ENCODE results near the gene MAP2K2.
"Not testable (repeated sequence)": the region's sequence is repeated elsewhere in the genome, so short reads cannot be mapped to it uniquely, and the experiment has no call there.

MAP2K2 gene

DNA sequence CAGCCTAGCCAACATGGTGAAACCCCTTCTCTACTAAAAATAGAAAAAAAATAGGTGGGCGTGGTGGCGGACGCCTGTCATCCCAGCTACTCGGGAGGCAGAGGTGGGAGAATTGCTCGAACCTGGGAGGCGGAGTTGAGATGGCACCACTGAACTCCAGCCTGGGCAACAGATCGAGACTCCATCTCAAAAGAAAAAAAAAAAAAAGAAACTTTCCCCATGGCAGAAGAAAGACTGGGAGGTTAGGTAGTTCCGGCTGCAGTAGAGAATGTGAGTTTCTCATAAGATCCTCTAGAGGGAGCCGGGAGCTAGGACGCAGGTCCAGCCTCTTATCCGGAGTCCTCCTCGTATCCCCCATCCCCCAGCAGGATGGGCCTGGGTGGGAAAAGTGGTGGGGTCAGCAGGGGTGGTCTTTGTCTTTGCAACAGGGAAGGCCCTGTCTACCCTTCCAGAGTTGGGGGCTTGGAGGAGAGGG is 16.4 kb upstream of the MAP2K2 start:
- peaks cover 4% of the 10 kb centered on the region for H3K27me3 Mint-ChIP-seq
- no peak overlapping the region for H3K27ac Mint-ChIP-seq
- H3K4me1 Mint-ChIP-seq (ENCODE audit: low read depth), result peaks cover 10% of the 10 kb centered on the region
- H3K36me3 Mint-ChIP-seq (ENCODE audit: low read depth), result no peaks in the 10 kb centered on the region
- no peaks in the 10 kb centered on the region for H3K9me3 Mint-ChIP-seq
- H3K4me3 Mint-ChIP-seq, result peak overlapping the region; percentile 31
- peak; percentile 54 for DNase-seq

DNA sequence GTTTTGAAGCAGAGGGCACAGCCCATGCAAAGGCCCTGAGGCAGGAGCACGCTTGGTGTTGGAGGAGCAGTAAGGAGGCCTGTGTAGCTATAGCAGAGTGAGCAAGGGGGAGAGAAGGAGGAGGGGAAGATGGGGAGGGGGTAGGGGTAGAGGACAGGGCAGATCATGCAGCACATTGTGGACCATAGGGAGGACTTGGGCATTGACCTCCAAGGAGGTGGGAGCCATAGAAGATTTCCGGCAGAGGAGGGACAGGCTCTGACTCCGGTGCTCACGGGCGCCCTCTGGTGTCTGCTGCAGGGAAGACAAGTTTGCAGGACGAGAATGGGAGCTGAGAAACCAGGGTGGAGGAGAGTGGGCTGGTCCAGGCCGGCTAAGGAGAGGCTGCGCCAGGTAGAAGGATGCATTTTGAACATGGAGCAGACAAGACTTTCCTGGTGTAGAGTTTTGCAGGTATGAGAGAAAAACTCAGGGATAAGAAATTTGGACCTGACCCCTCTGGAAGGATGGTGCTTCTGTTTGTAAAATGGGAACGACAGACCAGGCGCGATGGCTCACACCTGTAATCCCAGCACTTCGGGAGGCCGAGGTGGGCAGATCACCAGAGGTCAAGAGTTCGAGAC is 15.8 kb upstream of the MAP2K2 start:
- peak; percentile 94 for DNase-seq
- Mint-ChIP-seq H3K9me3 (no peaks in the 10 kb centered on the region), H3K36me3 (ENCODE audit: low read depth) (no peaks in the 10 kb centered on the region), H3K27ac (no peak overlapping the region), H3K27me3 (peaks cover 3% of the 10 kb centered on the region), H3K4me3 (no peak overlapping the region), H3K4me1 (ENCODE audit: low read depth) (peaks cover 10% of the 10 kb centered on the region)

DNA sequence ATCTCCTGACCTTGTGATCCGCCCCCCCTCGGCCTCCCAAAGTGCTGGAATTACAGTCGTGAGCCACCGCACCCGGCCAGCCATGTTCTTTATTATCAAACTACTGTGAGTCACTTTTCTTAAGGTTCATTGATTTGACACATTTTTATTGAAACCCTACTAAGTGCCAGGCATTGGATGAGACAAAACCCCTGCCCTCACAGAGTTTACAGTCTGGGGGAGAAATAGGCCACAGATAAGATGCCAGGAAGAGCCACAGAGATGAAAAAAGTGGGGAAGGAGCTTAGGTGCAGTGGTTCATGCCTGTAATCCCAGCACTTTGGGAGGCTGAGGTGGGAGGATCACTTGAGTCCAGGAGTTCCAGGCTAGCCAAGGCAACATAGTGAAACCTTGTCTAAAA is 14.5 kb upstream of the MAP2K2 start:
- no peaks in the 10 kb centered on the region for H3K27me3 Mint-ChIP-seq
- H3K4me3 Mint-ChIP-seq, result no peak overlapping the region
- no peak overlapping the region for H3K27ac Mint-ChIP-seq
- no peaks in the 10 kb centered on the region for H3K36me3 Mint-ChIP-seq (ENCODE audit: low read depth)
- no peak for DNase-seq
- no peaks in the 10 kb centered on the region for H3K9me3 Mint-ChIP-seq
- H3K4me1 Mint-ChIP-seq (ENCODE audit: low read depth), result peaks cover 10% of the 10 kb centered on the region

DNA sequence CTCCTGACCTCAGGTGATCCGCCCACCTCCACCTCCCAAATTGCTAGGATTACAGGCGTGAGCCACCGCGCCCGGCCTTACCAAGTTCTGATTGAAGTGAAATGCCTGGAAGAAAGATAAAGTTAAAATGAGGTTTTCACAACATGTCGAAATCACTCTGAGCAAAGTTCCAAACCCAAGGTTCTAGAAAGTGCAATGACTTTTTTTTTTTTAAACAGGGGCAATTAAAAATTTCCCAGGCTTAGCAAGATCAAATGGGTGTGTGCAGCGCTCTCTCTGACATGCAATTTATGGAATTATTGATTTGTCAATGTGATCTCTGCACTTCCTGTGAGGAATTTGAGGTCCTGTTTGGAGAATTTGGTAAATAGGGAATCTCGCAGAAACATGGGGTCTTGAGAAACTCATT is 12.8 kb upstream of the MAP2K2 start:
- H3K36me3 Mint-ChIP-seq (ENCODE audit: low read depth), result no peaks in the 10 kb centered on the region
- H3K9me3 Mint-ChIP-seq, result no peaks in the 10 kb centered on the region
- H3K27me3 Mint-ChIP-seq, result no peaks in the 10 kb centered on the region
- no peak for DNase-seq
- H3K27ac Mint-ChIP-seq, result no peak overlapping the region
- H3K4me3 Mint-ChIP-seq, result no peak overlapping the region
- H3K4me1 Mint-ChIP-seq (ENCODE audit: low read depth), result peaks cover 10% of the 10 kb centered on the region

DNA sequence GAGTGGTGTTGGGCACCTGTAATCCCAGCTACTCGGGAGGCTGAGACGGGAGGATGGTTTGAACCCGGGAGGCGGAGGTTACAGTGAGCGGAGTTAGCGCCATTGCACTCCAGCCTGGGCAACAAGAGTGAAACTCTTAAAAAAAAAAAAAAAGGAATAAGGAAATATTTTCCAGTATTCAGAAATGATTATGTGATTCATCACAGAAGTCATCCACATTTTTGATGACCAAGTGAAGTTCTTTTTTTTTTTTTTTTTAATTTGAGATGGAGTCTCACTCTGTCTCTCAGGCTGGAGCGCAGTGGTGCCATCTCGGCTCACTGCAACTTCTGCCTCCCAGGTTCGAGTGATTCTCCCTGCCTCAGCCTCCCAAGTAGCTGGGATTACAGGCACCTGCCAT is 11.5 kb upstream of the MAP2K2 start:
- H3K27ac Mint-ChIP-seq; H3K4me1 Mint-ChIP-seq (ENCODE audit: low read depth); H3K9me3 Mint-ChIP-seq; H3K36me3 Mint-ChIP-seq (ENCODE audit: low read depth); H3K27me3 Mint-ChIP-seq; DNase-seq; H3K4me3 Mint-ChIP-seq: not testable (repeated sequence)

DNA sequence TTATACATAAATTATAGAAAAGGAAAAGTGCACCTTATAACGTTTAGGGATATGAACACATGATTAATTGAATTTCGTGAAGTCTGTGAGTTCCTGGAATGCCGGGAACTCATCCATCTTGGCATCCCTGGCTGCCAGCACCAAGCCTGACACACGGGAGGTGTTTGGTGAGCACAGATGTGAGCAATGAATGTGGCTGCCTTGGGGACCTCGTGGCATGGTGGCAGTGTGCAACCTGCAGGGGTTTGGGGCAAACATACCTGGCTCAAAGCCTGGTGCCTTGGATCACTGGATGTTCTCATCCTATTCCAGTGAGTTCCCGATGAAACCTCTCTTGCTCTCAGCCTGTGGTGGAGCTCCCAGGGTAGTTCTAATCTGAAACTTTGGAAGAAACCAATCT is 10.4 kb upstream of the MAP2K2 start:
- no peak for DNase-seq
- Mint-ChIP-seq H3K4me3 (no peak overlapping the region), H3K9me3 (no peaks in the 10 kb centered on the region), H3K27ac (no peak overlapping the region), H3K36me3 (ENCODE audit: low read depth) (no peaks in the 10 kb centered on the region), H3K27me3 (no peaks in the 10 kb centered on the region), H3K4me1 (ENCODE audit: low read depth) (peaks cover under 1% of the 10 kb centered on the region)

DNA sequence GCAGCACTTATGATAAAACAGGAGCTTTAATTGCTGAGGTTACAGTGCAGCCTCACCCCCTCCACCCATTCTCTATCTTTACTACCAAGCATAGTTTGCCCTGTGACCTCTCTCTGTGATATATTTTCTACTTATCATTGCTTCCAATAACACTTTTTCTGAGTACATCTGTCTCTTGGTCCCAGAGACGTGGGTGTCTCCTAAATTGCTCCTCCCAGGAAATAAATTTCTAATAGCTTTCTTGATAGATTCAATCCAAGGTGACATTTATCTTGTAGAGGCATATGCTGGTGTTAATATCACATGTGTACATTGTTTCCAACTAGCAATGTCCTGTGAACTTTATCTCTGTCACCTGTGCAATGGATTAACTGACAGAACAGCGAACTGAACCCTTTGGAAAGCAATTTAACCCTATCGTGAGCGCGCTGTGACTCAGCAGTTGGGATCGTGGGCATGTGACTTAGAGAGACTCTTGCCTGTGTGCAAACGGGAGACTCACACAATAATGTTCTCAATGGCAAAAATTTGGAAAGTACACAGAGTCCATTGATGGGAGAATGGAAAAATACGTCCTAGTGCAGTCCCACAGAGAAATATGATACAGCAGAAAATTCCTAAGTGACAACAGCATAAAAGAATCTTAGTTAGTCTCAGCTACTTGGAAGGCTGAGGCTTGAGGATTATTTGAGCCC is 7.0 kb upstream of the MAP2K2 start:
- no peak for DNase-seq
- Mint-ChIP-seq H3K4me3 (no peak overlapping the region), H3K36me3 (ENCODE audit: low read depth) (no peaks in the 10 kb centered on the region)

DNA sequence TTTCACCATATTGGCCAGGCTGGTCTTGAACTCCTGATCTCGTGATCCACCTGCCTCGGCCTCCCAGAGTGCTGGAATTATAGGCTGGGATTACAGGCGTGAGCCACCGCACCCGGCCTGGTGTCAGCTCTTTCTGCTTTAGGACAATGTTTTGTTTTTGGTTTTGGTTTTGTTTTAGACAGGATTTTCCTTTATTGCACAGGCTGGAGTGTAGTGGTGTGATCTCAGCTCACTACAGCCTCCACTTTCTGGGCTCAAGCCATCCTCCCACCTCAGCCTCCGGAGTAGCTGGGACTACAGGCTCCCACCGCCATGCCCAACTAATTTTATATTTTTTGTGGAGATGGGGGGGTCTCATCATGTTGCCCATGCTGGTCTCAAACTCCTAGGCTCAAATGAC is 5.1 kb upstream of the MAP2K2 start:
- not testable (repeated sequence) for H3K4me3 Mint-ChIP-seq; H3K27me3 Mint-ChIP-seq; DNase-seq; H3K27ac Mint-ChIP-seq; H3K36me3 Mint-ChIP-seq (ENCODE audit: low read depth); H3K4me1 Mint-ChIP-seq (ENCODE audit: low read depth); H3K9me3 Mint-ChIP-seq

More for the DNA sequence above, 7.0 kb upstream of the MAP2K2 start:
- no peak overlapping the region for H3K27ac Mint-ChIP-seq
- H3K27me3 Mint-ChIP-seq, result no peaks in the 10 kb centered on the region
- no peaks in the 10 kb centered on the region for H3K9me3 Mint-ChIP-seq
- no peaks in the 10 kb centered on the region for H3K4me1 Mint-ChIP-seq (ENCODE audit: low read depth)

DNA sequence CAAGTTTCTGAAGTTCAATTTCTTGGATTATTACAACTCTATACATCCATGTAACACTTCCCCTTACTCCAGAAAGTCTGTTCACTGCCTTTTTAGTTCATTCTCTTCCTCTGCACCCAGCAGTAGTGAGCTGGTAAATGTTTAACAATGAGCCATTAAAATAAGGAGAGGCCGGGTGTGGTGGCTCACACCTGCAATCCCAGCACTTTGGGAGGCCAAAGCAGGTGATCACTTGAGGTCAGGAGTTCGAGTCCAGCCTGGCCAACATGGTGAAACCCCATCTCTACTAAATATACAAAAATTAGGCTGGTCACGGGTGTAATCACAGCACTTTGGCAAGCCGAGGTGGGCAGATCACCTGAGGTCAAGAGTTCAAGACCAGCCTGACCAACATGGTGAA is 3.4 kb upstream of the MAP2K2 start:
- H3K4me1 Mint-ChIP-seq (ENCODE audit: low read depth), result peaks cover 17% of the 10 kb centered on the region
- not testable (repeated sequence) for H3K27ac Mint-ChIP-seq; H3K9me3 Mint-ChIP-seq; H3K36me3 Mint-ChIP-seq (ENCODE audit: low read depth); H3K4me3 Mint-ChIP-seq; DNase-seq; H3K27me3 Mint-ChIP-seq

DNA sequence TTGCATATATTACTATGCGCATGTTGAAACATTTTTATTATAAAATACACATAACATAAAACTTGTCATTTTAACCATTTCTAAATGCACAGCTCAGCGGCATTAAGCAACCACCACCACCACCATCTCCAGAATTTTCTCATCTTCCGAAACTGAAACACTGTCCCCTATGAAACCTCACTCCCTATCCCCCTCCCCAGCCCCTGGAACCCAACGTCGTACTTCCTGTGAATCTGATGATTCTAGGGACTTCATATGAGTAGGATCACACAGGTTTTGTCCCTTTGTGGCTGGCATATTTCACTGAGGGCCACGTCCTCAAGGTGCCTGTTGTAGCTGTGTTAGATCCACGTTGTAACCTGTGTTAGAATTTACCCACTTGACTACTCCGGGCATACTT is 716 bp upstream of the MAP2K2 start:
- no peaks in the 10 kb centered on the region for H3K27me3 Mint-ChIP-seq
- DNase-seq, result no peak
- peaks cover 23% of the 10 kb centered on the region for H3K4me1 Mint-ChIP-seq (ENCODE audit: low read depth)
- H3K4me3 Mint-ChIP-seq, result peak overlapping the region; percentile 76
- peak overlapping the region; percentile 69 for H3K27ac Mint-ChIP-seq
- H3K36me3 Mint-ChIP-seq (ENCODE audit: low read depth), result peaks cover 15% of the 10 kb centered on the region
- no peaks in the 10 kb centered on the region for H3K9me3 Mint-ChIP-seq

DNA sequence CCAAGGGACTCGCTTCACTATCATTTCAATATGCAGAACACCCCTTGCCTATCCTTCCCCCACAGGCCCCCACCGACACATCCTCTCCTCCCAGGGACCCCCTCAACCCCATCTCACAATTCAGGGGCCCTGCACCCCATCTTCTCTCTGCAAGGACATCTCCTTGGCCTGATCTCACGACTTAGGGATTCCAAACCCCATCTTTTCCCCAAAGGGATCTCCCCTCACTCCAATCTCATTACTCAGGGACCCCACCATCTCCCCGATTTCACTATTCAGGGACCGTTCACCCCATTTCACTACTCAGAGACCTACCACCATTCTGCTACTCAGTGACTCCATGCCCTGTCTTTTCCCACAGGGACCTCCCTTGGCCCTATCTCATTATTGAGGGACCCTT is 1.4 kb downstream of the MAP2K2 start:
- peaks cover 27% of the 10 kb centered on the region for H3K4me1 Mint-ChIP-seq (ENCODE audit: low read depth)
- no peak for DNase-seq
- H3K27me3 Mint-ChIP-seq, result no peaks in the 10 kb centered on the region
- peak overlapping the region; percentile 96 for H3K27ac Mint-ChIP-seq
- H3K36me3 Mint-ChIP-seq (ENCODE audit: low read depth), result peaks cover 24% of the 10 kb centered on the region
- H3K4me3 Mint-ChIP-seq, result peak overlapping the region; percentile 87
- no peaks in the 10 kb centered on the region for H3K9me3 Mint-ChIP-seq

DNA sequence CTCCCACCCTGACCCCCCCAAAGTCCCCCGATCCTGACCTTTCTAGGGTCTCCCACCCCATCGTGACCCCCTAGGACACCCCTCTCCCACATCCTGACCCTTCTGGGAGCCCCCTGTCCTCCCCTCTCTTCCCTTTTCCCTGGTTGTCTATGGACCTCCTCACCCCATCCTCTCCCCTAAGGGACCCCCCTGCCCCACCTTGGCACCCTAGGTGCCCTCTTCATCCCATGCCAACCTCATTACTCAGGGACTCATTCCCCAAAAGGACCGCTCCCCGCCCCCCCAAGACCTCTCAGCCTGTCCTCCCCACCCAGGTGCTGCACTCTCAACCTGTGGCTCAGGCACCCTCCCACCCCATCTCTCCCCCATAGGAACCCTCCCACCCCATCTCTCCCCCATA is 2.1 kb downstream of the MAP2K2 start:
- Mint-ChIP-seq H3K27ac (peak overlapping the region; percentile 66), H3K4me3 (no peak overlapping the region), H3K27me3 (no peaks in the 10 kb centered on the region), H3K4me1 (ENCODE audit: low read depth) (peaks cover 32% of the 10 kb centered on the region), H3K36me3 (ENCODE audit: low read depth) (peaks cover 31% of the 10 kb centered on the region), H3K9me3 (no peaks in the 10 kb centered on the region)
- no peak for DNase-seq

DNA sequence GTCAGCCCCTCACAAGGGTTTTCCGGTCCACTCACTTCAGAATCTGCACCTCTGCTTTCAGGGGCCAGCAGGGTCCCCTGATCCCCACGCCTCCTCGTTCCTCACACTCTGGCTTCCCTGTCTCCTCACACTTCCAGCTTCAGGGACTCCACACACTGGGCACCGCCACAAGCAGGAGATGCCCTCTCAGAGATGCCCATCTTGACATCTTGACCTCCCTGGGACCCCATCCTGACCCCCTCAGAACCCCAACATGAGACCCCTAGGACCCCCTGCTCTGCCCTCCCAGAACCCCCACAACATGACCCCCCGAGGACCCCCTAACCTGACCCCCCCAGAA is 2.7 kb downstream of the MAP2K2 start:
- Mint-ChIP-seq H3K9me3 (no peaks in the 10 kb centered on the region), H3K36me3 (ENCODE audit: low read depth) (peaks cover 35% of the 10 kb centered on the region), H3K27ac (peak overlapping the region; percentile 32), H3K4me3 (no peak overlapping the region), H3K27me3 (no peaks in the 10 kb centered on the region), H3K4me1 (ENCODE audit: low read depth) (peaks cover 36% of the 10 kb centered on the region)
- DNase-seq, result no peak

DNA sequence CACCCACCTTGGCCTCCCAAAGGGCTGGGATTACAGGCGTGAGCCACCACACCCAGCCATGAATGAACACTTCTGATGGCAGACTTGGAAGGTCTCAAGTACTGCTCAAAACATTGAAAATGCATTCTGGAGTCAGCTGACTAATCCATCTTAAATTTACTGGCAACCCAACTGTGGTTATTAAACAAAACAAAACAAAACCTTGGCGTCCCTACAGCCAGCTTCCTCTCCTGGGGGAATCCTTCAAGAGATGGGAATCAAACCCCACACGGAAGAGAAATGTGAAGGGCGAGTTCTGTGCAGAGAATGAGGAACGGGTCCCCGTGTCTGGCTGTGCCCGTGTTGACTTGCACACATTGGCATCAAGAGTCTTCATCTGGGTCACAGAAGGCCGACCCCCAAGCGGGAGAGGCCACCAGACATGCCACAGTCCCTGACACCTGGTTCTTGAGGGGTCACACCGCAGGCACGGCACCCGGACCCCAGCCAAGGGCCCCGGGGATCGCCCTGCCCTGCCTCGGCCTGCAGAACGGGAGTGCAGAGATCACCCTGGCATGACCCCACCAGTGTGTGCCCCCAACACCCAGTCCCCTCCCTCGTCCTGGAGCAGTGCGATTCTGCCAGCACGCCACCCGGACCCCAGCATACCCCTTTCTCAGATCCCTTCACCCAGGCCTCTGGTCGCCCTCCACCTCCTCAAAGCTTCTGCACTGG is 3.2 kb downstream of the MAP2K2 start:
- Mint-ChIP-seq H3K4me3 (no peak overlapping the region), H3K27ac (peak overlapping the region; percentile 50), H3K9me3 (no peaks in the 10 kb centered on the region), H3K27me3 (no peaks in the 10 kb centered on the region), H3K36me3 (ENCODE audit: low read depth) (peaks cover 39% of the 10 kb centered on the region), H3K4me1 (ENCODE audit: low read depth) (peaks cover 39% of the 10 kb centered on the region)
- DNase-seq, result no peak

DNA sequence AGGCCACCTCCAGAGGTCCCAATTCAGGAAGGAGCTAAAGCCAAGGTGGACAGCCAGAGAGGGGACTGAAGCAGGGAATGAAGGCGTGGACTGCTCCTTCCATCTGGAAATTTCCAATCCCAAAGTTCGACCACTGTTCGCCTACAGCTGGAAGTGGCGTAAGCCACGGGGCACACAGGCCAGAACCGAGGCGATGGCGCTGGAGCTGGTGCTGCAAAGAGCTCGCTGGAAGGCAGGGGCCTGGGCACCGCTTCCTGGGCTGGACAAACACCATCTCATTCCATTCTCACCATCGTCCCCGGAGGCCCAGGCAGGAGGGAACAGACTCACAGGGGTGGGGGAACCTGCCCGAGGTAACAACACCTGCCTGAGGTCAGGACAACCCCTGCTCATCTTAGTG is 4.2 kb downstream of the MAP2K2 start:
- no peaks in the 10 kb centered on the region for H3K9me3 Mint-ChIP-seq
- DNase-seq, result no peak
- H3K27me3 Mint-ChIP-seq, result no peaks in the 10 kb centered on the region
- H3K36me3 Mint-ChIP-seq (ENCODE audit: low read depth), result peaks cover 48% of the 10 kb centered on the region
- peak overlapping the region; percentile 34 for H3K27ac Mint-ChIP-seq
- no peak overlapping the region for H3K4me3 Mint-ChIP-seq
- H3K4me1 Mint-ChIP-seq (ENCODE audit: low read depth), result peaks cover 46% of the 10 kb centered on the region

Measured in activated T-cell treated with anti-CD3 and anti-CD28 coated beads, Interleukin-2, amount 50 U/mL, for 24 hours (primary cell).